Activated CD4-positive, alpha-beta T cell treated with anti-CD3 and anti-CD28 coated beads for 4 hours (primary cell): ENCODE data around the gene TBX2.
"Not testable (repeated sequence)": the region's sequence is repeated elsewhere in the genome, so short reads cannot be mapped to it uniquely, and the experiment has no call there.

Source experiments
- DNase-seq, 2 donors: peaks; one replicate each; pipeline ENCODE4 v3.0.0-alpha.2; 2020

Gene TBX2

GRCh38 chr17:61399131-61400065, at the start of gene TBX2:
TSS of gene TBX2 (plus strand) at chr17:61399843. CDS start at chr17:61400177, 334 bp downstream.
- DNase-seq = no peak

- no peak for DNase-seq
These were observed 47.8 kb upstream of the TBX2 start for GRCh38 chr17:61351745-61352407.

- no peak for DNase-seq
These were observed 47.3 kb upstream of the TBX2 start for GRCh38 chr17:61352408-61352770.

- no peak for DNase-seq
These were observed 46.7 kb upstream of the TBX2 start for GRCh38 chr17:61352781-61353491.

- no peak for DNase-seq
These were observed 46.0 kb upstream of the TBX2 start for GRCh38 chr17:61353615-61354014.

- DNase-seq = no peak
These were observed 44.5 kb upstream of the TBX2 start for GRCh38 chr17:61354895-61355874.

GRCh38 chr17:61357061-61357460, 42.6 kb upstream of the TBX2 start:
- not testable (repeated sequence) for DNase-seq

GRCh38 chr17:61359513-61359912, 40.1 kb upstream of the TBX2 start:
- DNase-seq = not testable (repeated sequence)

- DNase-seq = no peak
These were observed 39.2 kb upstream of the TBX2 start for GRCh38 chr17:61360318-61360943.

- no peak for DNase-seq
These were observed 38.6 kb upstream of the TBX2 start for GRCh38 chr17:61361084-61361483.

GRCh38 chr17:61362396-61362795, 37.2 kb upstream of the TBX2 start:
- no peak for DNase-seq

GRCh38 chr17:61362852-61363600, 36.6 kb upstream of the TBX2 start:
- no peak for DNase-seq

GRCh38 chr17:61363601-61364462, 35.8 kb upstream of the TBX2 start:
- DNase-seq = no peak

GRCh38 chr17:61364463-61364846, 35.2 kb upstream of the TBX2 start:
- no peak for DNase-seq

- DNase-seq = no peak
These were observed 33.4 kb upstream of the TBX2 start for GRCh38 chr17:61366076-61366714.

- DNase-seq = no peak
These were observed 32.8 kb upstream of the TBX2 start for GRCh38 chr17:61366715-61367413.

GRCh38 chr17:61368049-61368831, 31.4 kb upstream of the TBX2 start:
- no peak for DNase-seq
